HG03342 (cell line): ENCODE data around the gene UGDH.
"Not testable (repeated sequence)": the region's sequence is repeated elsewhere in the genome, so short reads cannot be mapped to it uniquely, and the experiment has no call there.

Experiments used
- ATAC-seq: cut with Tn5 transposase; IDR thresholded peaks from one replicate; pipeline ENCODE4 v1.9.1; 2021; ENCODE audit warnings: mild to moderate bottlenecking, moderate library complexity; ENCODE audit not compliant: unreplicated experiment

UGDH gene

DNA sequence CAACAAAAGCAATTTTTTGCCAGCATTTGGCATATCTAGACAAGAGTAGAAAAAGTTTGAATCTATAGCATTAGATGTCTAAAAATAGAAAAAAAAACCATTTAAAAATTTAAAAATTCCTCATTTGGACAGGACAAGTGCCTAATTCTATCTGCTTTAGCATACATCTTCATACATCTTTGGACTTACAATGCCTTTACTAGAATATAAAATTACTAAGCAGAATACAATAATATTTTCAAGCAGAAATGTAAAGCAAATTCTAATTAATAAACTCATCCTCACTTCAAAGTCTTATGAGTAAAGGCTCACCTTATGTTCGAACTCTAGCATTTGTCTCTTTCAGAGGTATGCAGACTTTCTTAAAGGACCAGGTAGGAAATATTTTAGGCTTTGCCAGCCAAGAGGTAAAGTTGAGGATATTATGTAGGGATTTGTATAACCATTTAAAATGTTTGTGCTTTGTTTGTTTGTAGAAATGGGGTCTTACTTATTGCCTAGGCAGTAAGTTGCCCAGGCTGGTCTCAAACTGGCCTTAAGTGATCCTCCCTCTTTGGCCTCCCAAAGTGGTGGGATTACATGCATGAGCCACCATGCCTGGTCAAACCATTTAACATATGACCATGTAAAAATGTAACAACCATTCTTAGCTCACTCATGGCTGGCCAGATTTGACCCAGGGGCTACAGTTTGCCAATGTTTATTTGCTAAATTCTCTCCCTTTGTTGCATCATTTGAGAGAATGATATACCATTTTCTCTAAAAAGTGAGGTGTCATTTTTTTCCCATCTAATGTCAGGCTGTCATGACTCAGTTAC, 29.1 kb downstream of the UGDH start:
- ATAC-seq, result no peak

DNA sequence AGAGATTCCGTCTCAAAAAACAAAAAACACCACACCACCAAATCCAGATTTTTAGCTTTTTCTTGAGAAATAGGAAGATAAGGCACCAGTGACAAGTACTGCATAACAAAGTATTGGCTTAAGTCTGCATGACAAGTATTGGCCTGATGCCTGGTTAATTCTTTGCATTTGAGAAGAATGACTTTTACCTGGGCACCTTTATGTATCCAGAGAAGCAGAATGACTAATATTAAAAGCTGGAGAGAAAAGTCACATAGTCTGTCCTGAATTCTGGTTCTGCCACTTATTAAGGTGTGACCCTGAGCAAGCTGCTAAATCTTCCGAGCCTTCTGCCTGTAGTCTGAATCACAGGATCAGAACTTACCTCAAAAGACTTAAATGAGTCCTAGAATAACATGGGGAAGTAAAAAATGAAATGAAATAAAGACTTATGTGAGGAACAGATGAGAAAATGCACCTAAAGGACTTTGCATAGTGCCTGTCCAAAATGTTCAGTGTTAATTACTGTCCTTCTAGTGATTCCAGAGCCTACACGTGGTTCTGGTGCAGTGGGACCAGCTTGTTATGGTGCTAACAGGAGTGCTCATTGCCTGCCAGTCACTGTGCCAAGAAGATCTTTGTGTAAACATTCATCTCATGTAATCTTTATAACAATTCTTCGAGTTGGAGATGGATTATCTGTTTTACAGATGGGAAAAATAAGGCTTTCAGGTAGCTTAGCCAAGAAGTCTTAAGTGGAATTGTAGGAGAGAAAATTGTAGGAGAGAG, 31.6 kb downstream of the UGDH start:
- no peak for ATAC-seq

DNA sequence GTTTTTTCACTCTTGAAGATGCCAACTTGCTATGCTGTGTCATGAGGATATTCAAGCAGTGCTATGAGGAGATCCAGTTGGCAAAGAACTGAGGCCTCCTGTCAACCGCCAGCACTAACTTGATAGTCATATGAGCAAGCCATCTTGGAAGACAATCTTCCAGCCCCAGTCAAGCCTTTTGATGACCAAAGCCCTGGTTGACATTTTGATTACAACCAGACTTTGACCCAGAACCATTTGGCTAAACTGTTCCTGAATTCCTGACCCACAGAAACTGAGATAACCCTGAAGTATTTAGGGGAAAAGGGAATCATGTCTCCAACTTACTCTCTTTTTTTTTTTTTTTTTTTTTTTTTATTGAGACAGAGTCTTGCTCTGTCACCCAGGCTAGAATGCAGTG, 32.9 kb downstream of the UGDH start:
- no peak for ATAC-seq

- ATAC-seq, result no peak
Observed at GRCh38 chr4:39490322-39490721, 36.9 kb downstream of the UGDH start.

DNA sequence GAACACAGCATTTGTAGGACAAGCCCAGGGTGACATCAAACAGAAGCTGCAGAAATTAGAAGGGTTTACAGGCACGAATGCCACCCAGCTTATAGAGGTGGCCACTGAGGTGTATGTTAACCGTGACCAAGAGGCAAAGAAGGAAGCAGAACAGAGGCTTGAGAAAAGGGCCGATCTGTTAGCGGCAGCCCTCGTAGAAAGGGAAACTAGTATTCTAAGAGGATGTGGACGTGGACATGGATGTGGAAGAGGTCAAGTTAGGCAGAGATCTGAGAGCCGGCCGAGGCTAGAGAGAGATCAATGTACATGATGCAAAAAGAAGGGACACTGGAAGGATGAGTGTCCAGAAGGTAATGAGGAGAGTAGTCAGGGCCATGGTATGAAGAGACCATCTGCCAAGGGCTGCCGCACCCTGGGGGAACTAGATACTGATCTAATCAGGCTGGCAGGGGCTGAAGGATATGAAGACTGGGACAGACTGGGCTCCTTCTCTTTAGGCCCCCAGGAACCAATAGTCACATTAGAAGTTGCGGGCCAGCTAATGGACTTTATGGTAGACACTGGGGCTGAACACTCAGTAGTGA, 40.9 kb downstream of the UGDH start:
- no peak for ATAC-seq

DNA sequence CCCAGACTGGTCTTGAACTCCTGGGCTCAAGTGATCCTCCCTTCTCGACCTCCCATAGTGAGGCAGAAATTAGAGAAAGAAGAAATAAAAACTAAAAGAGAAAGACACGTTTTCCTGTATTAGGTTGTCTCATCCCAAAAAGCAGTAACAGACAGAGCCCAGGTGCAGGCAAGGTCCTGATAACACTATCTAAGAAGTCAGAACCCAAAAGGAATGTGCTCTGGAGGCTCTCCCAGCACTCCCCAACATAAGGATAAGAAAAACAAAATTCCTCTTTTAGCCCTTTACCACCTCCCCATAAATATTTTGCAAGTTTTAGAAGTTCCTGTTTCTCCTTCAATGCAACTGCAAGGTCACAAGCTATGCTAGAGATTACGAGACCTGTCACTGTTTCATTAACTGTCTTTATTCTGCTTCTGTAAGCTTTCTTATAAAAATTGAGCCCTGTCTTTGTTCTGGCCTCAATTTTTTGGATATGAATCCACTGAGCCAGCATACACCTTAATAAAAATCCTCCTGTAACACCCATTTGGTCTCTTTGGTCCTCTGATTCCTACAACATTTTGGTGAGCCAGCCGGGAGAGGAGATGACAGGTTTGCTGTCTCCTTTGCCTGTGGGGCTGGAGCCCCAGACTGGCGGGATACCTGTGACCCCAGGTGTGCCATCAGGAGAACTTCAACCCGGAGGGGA, 42.5 kb downstream of the UGDH start:
- ATAC-seq, result no peak

- ATAC-seq, result no peak
Observed at GRCh38 chr4:39480902-39481695, 46.1 kb downstream of the UGDH start.

GRCh38 chr4:39480251-39480650, 47.0 kb downstream of the UGDH start:
- no peak for ATAC-seq

- no peak for ATAC-seq
Observed at GRCh38 chr4:39476187-39476895, 50.9 kb downstream of the UGDH start.

- no peak for ATAC-seq
Observed at GRCh38 chr4:39472396-39472795, 54.8 kb downstream of the UGDH start.

GRCh38 chr4:39470402-39470801, 56.8 kb downstream of the UGDH start:
- ATAC-seq, result no peak

GRCh38 chr4:39469429-39470077, 57.7 kb downstream of the UGDH start:
- ATAC-seq, result peak; percentile 71

- ATAC-seq, result no peak
Observed at GRCh38 chr4:39467464-39467863, 59.8 kb downstream of the UGDH start.

GRCh38 chr4:39466747-39467146, 60.5 kb downstream of the UGDH start:
- ATAC-seq, result no peak

GRCh38 chr4:39464886-39465501, 62.2 kb downstream of the UGDH start:
- ATAC-seq, result no peak

DNA sequence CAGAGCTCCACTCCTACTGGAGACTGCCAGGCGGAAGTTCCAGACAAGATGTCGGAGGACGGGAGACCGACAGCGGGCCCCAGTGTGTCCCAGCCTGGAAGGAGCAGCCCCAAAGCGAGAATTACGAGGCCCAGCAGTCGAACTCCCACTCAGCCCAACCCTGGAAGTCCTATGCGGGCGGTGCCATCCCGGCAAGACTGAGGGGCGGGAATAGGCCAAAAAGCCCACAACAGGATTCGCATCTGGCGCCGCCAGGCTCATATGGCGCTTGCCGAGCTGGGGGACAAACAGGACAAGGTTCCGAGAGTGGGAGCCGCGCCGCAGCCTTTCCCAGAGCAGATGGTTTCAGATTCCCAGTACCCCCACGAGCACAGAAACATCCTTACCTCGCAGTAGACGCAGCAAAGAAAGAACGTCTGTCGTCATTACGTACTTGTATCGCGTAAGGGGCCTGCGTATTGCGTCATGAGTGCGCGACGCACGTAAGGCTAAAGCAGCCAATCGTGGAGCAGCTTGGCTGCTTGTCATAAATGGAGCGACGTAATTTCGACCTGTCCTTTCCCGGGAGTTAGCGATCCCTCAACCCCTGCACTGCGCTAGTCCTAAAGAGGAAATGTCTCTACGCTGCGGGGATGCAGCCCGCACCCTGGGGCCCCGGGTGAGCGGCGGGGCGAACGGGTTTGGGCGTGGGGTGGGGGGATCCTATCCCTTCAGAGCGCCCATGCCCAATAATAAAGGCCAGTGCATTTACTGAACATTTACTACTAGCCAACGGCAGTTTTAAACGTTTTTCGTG, 68.5 kb downstream of the UGDH start, which contains the start of the genes LIAS and RPL9:
Gene LIAS (plus strand): TSS at position 552 of the 796 bp plus-strand sequence. CDS start 62 bp downstream, at position 614.
Gene RPL9 (minus strand): TSS at position 418 of the 796 bp plus-strand sequence. CDS start 483 bp downstream, outside the sequence.
- ATAC-seq, result peak; percentile 81

DNA sequence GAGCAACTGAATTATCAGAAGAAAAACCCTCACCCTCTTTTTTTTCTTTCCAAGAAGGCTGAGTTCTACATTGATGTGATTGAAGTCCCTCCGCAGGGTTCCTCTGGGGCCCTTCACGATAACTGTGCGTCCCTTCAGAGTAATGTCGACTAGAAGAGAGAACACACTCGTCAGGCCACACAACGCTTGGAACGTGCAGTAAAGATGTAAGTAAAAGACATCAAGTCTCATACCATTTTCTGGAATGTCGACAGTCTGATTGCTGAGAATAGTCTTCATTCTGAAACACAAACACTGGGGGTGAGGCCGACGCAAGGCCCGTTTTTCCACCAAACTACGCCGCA, 69.1 kb downstream of the UGDH start:
- not testable (repeated sequence) for ATAC-seq
